K562 (cell line): ENCODE results near the gene PLEKHN1. TPM values are rescaled to one million over a fixed set of nuclear protein-coding genes. Genes with fewer than 3 reads are reported as not detected.

Experiments used
- BACH1 ChIP-seq: fragments of 200-800 bp; sonication (Bioruptor generic); IDR thresholded peaks from 2 replicates; pipeline ENCODE4 v1.6.1; 2016; ENCODE audit warnings: missing genetic modification characterization, missing compliant biosample characterization
- CBFB ChIP-seq: sonication (generic); formaldehyde crosslinking; IDR thresholded peaks from 2 replicates; pipeline ENCODE4 v1.4.0; 2020; ENCODE audit warnings: mild to moderate bottlenecking, missing genetic modification reagents
- CXXC5 ChIP-seq: fragments of 250-450 bp; sonication (Bioruptor Pico); IDR thresholded peaks from 2 replicates; pipeline ENCODE4 v1.8.0; 2022; ENCODE audit warnings: inconsistent platforms, mild to moderate bottlenecking, moderate library complexity
- ILF3 ChIP-seq: fragments of 450-650 bp; IDR thresholded peaks from 2 replicates; pipeline ENCODE4 v1.6.1; 2018; ENCODE audit warnings: antibody characterized with exemption, mild to moderate bottlenecking, moderate library complexity, borderline replicate concordance
- RB1 ChIP-seq: fragments of 450-650 bp; IDR thresholded peaks from 2 replicates; pipeline ENCODE4 v1.6.1; 2017; ENCODE audit warnings: low read depth, mild to moderate bottlenecking
- RHOXF2B ChIP-seq: fragments of 250-450 bp; sonication (Bioruptor Pico); conservative IDR thresholded peaks from 2 replicates; pipeline ENCODE4 v1.5.1; 2021
- SAFB2 ChIP-seq: fragments of 200-400 bp; formaldehyde crosslinking; IDR thresholded peaks from 2 replicates; pipeline ENCODE4 v1.6.1; 2018; ENCODE audit warnings: borderline replicate concordance, low read length, low read depth, moderate library complexity; ENCODE audit not compliant: severe bottlenecking
- TAF1 ChIP-seq: IDR thresholded peaks from 2 replicates; pipeline ENCODE4 v1.6.1; 2011; ENCODE audit warnings: mild to moderate bottlenecking, low read length, moderate library complexity; ENCODE audit not compliant: insufficient read depth, control insufficient read depth, severe bottlenecking; ENCODE audit errors: extremely low read depth
- TOE1 ChIP-seq, 2 experiments: fragments of 450-650 bp in 1 of 2; sonication (generic) in 1 of 2; formaldehyde crosslinking in 1 of 2; IDR thresholded peaks; 2 replicates each; pipeline versions ENCODE4 v1.7.1 to v1.8.0; 2016 to 2022; ENCODE audit warnings: borderline replicate concordance in 2 of 2, mild to moderate bottlenecking in 2 of 2, antibody characterized with exemption in 1 of 2, inconsistent platforms in 1 of 2, low read depth in 1 of 2, missing genetic modification reagents in 1 of 2, moderate library complexity in 1 of 2
- ZNF408 ChIP-seq: fragments of 250-450 bp; sonication (Bioruptor Pico); IDR thresholded peaks from 2 replicates; pipeline ENCODE4 v1.4.0; 2020; ENCODE audit warnings: low read depth, mild to moderate bottlenecking, moderate library complexity
- ZNF561 ChIP-seq: fragments of 450-650 bp; formaldehyde crosslinking; conservative IDR thresholded peaks from 2 replicates; pipeline ENCODE4 v1.4.0; 2020; ENCODE audit warnings: mild to moderate bottlenecking, moderate library complexity
- ZNF696 ChIP-seq: fragments of 250-450 bp; sonication (Bioruptor Pico); conservative IDR thresholded peaks from 2 replicates; pipeline ENCODE4 v1.4.0; 2020; ENCODE audit warnings: mild to moderate bottlenecking, moderate library complexity
- polyA plus RNA-seq, 8 experiments: library from polyadenylated mRNA; depleted of rRNA in 4 of 8; stranded (reverse) in 5 of 8; unstranded in 3 of 8; fragments of >200 nt; fragmentation: Nextera tagmentation in 2 of 8; fragmentation: Illumina TruSeq in 1 of 8; extraction: Ambion mirVana in 2 of 8; extraction: Trizol in 1 of 8; gene quantifications; 2 replicates each; pipeline versions ENCODE4 v1.2.1 to v1.2.3, GENCODE V29; 2011 to 2014; ENCODE audit warnings: inconsistent platforms in 1 of 8, missing spikeins in 1 of 8
- total RNA-seq, 7 experiments: library from RNA; depleted of rRNA in 6 of 7; stranded (reverse); fragments of >200 nt in 6 of 7; fragmentation: Illumina TruSeq in 2 of 7; extraction: Trizol in 2 of 7; gene quantifications; 2 replicates each; pipeline versions ENCODE4 v1.2.1 to v1.2.3, GENCODE V29; 2011 to 2021; ENCODE audit warnings: low replicate concordance in 1 of 7
- TF ChIP-seq, protein P1 (sequence below): fragments of 450-650 bp; formaldehyde crosslinking; IDR thresholded peaks from 2 replicates; pipeline ENCODE4 v1.4.0; 2020; ENCODE audit warnings: mild to moderate bottlenecking, moderate library complexity
- TF ChIP-seq, protein P2 (sequence below): sonication (generic); formaldehyde crosslinking; IDR thresholded peaks from 2 replicates; pipeline ENCODE4 v1.8.0; 2022; ENCODE audit warnings: mild to moderate bottlenecking, missing genetic modification reagents
- TF ChIP-seq, protein P3 (sequence below): fragments of 450-650 bp; IDR thresholded peaks from 2 replicates; pipeline ENCODE4 v1.6.1; 2016
- TF ChIP-seq, protein P4 (sequence below): fragments of 450-650 bp; IDR thresholded peaks from 2 replicates; pipeline ENCODE4 v1.6.1; 2017; ENCODE audit warnings: antibody characterized with exemption
- TF ChIP-seq, protein P5 (sequence below): fragments of 450-650 bp; conservative IDR thresholded peaks from 2 replicates; pipeline ENCODE4 v1.6.1; 2016; ENCODE audit warnings: missing genetic modification characterization, low read depth, mild to moderate bottlenecking, control low read depth, missing compliant biosample characterization
- TF ChIP-seq, protein P6 (sequence below): sonication (generic); formaldehyde crosslinking; IDR thresholded peaks from 2 replicates; pipeline ENCODE4 v1.9.0; 2022; ENCODE audit warnings: mild to moderate bottlenecking, missing genetic modification reagents

The PLEKHN1 gene
- total and polyA plus RNA-seq, 9 of the 15 experiments (the other 6 are each of a cell fraction or from before 2014, with no cell fraction given), result 0.07 to 1.5 (median 0.13) TPM; not detected in 2

DNA sequence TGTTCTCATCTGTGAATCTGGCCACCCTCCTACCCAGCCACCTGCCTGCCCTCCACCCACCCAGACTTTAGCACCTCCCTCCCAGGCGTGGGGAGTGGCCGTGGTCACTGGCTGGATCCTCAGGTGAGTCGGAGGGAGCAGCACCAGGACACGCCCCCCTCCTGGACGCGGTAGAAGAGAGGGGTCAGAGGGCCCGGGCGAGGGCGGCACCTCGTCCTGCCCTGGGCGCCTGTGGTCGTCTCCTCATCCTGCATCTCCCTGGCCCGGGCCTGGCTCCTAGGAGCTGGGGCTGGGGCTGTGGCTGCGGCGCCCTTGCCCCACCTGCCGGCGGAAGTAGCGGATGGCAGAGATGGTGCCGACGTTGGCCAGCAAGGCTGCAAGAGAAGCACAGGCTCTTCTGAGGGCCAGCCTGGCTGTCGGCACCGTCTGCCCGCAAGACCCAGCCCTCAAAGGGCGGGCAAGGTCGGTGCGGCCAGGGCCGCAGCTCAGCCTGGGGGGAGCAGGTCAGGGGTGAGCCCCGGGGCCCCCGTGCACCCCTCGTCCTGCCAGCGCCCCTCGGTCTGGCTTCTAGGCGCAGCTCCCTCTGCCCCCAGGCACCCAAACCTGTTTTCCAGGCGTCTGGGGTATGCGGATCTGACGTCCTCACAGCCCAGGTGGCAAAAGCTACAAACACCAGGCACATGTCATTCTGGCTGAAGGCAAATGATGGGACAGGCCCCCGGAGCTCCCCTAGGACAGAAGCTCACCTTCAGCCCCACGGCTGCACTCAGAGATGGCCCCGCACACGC lies 9.8 kb downstream of the PLEKHN1 start (continued):
- TF ChIP-seq, protein P1, sequence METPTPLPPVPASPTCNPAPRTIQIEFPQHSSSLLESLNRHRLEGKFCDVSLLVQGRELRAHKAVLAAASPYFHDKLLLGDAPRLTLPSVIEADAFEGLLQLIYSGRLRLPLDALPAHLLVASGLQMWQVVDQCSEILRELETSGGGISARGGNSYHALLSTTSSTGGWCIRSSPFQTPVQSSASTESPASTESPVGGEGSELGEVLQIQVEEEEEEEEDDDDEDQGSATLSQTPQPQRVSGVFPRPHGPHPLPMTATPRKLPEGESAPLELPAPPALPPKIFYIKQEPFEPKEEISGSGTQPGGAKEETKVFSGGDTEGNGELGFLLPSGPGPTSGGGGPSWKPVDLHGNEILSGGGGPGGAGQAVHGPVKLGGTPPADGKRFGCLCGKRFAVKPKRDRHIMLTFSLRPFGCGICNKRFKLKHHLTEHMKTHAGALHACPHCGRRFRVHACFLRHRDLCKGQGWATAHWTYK (CRISPR knock-in tag), result peak; percentile 47; the same call in 1 of the 2 replicates
- no peak for TF ChIP-seq ZNF408 (CRISPR knock-in tag)
- TF ChIP-seq SAFB2, result no peak
- TF ChIP-seq, protein P2, sequence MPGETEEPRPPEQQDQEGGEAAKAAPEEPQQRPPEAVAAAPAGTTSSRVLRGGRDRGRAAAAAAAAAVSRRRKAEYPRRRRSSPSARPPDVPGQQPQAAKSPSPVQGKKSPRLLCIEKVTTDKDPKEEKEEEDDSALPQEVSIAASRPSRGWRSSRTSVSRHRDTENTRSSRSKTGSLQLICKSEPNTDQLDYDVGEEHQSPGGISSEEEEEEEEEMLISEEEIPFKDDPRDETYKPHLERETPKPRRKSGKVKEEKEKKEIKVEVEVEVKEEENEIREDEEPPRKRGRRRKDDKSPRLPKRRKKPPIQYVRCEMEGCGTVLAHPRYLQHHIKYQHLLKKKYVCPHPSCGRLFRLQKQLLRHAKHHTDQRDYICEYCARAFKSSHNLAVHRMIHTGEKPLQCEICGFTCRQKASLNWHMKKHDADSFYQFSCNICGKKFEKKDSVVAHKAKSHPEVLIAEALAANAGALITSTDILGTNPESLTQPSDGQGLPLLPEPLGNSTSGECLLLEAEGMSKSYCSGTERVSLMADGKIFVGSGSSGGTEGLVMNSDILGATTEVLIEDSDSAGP (CRISPR knock-in tag), result no peak
- TF ChIP-seq, protein P3, sequence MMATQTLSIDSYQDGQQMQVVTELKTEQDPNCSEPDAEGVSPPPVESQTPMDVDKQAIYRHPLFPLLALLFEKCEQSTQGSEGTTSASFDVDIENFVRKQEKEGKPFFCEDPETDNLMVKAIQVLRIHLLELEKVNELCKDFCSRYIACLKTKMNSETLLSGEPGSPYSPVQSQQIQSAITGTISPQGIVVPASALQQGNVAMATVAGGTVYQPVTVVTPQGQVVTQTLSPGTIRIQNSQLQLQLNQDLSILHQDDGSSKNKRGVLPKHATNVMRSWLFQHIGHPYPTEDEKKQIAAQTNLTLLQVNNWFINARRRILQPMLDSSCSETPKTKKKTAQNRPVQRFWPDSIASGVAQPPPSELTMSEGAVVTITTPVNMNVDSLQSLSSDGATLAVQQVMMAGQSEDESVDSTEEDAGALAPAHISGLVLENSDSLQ, result no peak
- peak; percentile 50; the same call in 1 of the 2 replicates for TF ChIP-seq CBFB (CRISPR knock-in tag)
- TF ChIP-seq ZNF561 (CRISPR knock-in tag), result no peak
- no peak for TF ChIP-seq TOE1 (IDR thresholded peaks at IDR 0.05; ENCODE audit: borderline replicate concordance)
- no peak for TF ChIP-seq TOE1 (CRISPR knock-in tag; IDR thresholded peaks at IDR 0.05; ENCODE audit: borderline replicate concordance, low read depth)
- TF ChIP-seq, protein P4, sequence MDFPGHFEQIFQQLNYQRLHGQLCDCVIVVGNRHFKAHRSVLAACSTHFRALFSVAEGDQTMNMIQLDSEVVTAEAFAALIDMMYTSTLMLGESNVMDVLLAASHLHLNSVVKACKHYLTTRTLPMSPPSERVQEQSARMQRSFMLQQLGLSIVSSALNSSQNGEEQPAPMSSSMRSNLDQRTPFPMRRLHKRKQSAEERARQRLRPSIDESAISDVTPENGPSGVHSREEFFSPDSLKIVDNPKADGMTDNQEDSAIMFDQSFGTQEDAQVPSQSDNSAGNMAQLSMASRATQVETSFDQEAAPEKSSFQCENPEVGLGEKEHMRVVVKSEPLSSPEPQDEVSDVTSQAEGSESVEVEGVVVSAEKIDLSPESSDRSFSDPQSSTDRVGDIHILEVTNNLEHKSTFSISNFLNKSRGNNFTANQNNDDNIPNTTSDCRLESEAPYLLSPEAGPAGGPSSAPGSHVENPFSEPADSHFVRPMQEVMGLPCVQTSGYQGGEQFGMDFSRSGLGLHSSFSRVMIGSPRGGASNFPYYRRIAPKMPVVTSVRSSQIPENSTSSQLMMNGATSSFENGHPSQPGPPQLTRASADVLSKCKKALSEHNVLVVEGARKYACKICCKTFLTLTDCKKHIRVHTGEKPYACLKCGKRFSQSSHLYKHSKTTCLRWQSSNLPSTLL, result no peak
- TF ChIP-seq CXXC5, result peak; percentile 29; the same call in 1 of the 2 replicates
- TF ChIP-seq BACH1 (tag), result no peak
- peak; percentile 32; the same call in 1 of the 2 replicates for TF ChIP-seq RB1
- TF ChIP-seq, protein P5, sequence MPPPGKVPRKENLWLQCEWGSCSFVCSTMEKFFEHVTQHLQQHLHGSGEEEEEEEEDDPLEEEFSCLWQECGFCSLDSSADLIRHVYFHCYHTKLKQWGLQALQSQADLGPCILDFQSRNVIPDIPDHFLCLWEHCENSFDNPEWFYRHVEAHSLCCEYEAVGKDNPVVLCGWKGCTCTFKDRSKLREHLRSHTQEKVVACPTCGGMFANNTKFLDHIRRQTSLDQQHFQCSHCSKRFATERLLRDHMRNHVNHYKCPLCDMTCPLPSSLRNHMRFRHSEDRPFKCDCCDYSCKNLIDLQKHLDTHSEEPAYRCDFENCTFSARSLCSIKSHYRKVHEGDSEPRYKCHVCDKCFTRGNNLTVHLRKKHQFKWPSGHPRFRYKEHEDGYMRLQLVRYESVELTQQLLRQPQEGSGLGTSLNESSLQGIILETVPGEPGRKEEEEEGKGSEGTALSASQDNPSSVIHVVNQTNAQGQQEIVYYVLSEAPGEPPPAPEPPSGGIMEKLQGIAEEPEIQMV (tag), result no peak
- TF ChIP-seq RHOXF2B, result no peak
- TF ChIP-seq ZNF696 (CRISPR knock-in tag), result no peak
- TF ChIP-seq, protein P6, sequence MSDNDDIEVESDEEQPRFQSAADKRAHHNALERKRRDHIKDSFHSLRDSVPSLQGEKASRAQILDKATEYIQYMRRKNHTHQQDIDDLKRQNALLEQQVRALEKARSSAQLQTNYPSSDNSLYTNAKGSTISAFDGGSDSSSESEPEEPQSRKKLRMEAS (CRISPR knock-in tag), result peak; percentile 43
- TF ChIP-seq ILF3, result no peak
- TF ChIP-seq TAF1, result no peak
